ENCODE measurements around the gene CAPN10. TPM values are rescaled to one million over a fixed set of nuclear protein-coding genes. Genes with fewer than 3 reads are reported as not detected.
"Not testable (repeated sequence)": the region's sequence is repeated elsewhere in the genome, so short reads cannot be mapped to it uniquely, and the experiment has no call there.

CAPN10 gene
- polyA plus RNA-seq, 12 donors: 11.9 to 23.8 (median 15.1) TPM; not detected in 1

DNA sequence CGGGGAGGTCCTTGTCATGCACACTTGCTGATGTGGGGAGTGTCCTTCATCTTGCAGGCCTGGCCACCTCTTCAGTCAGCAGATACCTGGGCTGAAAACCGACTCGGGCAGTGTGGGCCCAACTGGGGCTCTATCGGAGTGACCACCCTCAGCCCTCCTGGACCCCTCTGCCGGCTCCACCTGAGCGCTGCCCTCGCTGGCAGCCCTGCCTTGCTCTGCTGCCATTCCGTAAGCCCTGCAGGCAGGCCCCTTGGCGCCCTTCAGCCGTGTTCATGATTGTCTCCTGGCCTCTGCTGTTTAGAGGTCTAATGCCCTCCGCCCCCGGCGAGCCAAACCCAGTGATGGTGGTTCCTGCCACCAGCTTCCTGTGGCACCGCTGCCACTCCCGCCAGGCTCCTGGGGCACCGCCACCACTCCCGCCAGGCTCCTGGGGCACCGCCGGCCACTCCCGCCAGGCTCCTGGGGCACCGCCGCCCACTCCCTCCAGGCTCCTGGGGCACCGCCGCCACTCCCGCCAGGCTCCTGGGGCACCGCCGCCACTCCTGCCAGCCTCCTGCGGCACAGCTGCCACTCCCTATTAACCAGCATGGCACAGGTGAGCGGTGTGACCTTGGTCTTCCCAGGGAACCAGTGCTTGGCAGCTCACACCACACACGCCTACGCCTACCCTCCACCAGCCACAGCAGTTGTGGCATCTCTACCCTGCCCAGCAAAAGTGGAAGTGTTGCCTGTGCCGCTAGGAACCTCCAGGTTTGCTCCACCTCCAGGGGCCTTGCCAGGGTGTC, 15.9 kb downstream of the CAPN10 start:
- no peak for DNase-seq

DNA sequence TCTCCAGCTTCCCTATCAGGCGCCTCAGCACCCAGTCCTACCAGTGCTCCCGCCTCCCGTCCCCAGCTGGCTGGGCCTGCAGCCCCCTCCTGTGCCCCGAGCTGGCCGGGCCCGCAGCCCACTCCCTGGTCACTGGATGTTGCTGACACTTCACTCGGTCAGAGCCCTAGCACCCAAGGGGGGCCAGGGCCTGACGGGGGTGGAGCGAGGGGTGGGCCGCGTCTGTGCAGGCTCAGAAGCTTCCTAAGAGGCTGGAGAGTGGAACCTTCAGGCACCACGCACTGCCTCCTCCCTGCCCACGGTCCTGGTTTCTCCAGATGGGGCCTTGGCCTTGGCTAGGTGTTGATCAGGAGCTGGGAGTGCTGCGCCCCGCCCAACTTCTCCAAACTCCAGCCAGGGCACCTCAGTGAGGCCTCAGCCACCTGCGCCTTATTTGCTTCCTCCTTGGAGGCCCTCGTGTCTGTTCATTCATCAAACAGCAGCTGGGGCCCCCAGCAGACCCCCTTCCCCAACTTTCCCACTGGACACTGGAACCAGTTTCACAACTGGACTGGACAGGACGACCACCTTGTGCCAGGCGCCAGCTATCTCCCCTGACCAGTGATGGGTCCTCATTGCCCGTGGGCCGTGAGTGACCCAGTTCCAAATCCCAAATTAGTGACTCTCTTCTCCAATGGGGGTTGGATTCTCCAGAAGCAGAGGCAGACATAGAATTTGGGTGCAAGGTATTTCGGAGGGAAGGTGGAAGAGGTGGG, 16.7 kb downstream of the CAPN10 start:
- no peak for DNase-seq

- DNase-seq: no peak
Measured at GRCh38 chr2:240603846-240604245, 17.3 kb downstream of the CAPN10 start.

DNA sequence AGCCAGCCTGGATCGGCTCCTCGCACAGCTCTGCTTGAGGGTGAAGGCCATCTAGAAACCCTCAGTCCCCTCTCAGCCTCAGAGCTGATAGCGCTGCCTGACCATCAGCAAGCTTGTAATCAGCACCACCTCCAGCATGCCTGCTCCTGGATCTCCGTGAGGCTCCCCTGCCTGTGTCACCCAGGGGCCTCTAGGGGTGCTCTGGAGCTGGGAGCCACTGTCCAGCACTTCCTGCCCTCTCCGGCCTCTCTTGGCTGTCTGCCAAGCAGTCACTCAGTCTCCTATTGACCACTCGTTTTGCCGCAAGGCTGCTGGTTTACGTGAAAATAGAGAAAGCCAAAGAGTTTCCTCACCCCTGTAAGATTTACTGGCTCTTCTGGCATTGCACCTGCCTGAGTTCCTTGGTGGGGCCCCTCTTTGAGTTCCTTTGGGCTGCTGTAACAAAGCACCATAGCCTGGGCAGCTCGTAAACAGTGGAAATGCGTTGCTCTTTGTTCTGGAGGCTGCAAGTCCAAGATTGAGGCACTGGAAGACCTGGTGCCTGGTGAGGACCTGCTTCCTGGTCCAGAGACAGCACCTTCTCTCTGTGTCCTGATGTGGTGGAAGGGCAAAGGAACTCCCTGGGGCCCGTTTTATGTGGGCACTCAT, 17.9 kb downstream of the CAPN10 start:
- peak; percentile 45 for DNase-seq

DNA sequence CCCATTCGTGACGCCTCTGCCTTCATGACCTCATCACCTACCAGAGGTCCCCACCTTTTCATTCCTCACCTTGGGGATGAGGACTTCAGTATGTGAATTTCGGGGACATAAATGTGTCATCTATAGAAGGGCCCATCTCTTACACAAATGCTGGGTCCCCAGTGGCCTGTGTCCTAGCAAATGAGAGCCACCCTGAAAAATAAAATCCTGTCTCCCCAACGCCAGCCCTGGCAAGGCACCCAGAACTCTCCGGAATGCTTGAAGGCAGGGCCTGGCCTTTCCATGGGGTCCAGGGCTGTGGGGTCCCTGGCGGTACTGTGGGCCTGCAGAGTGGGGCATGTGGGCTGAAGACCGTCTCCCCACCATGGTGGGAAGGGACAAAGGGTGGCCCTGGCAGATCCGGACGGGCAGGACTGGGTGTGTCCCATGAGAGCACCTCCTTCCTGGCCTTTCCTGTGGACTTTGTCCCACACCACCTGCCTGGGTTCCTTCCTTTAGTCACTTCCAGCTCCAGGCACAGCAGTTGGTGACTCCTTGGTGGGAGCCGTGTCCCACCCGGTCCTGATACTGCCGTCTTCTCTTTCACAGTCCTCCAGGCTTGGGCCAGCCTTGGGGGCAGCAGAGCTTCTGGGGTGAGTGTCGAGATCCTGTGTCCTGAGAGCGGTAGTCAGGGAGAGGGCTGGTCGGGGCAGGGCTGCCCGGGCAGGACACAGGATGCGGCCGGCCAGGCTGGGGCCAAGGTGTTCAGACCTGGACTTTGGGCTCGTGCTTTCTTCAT, 18.6 kb downstream of the CAPN10 start:
- DNase-seq: no peak

- DNase-seq: no peak
Measured at GRCh38 chr2:240605867-240606743, 19.6 kb downstream of the CAPN10 start.

GRCh38 chr2:240611601-240612210, 25.2 kb downstream of the CAPN10 start:
- no peak for DNase-seq

- DNase-seq: no peak
Measured at GRCh38 chr2:240613781-240614180, 27.2 kb downstream of the CAPN10 start.

- no peak for DNase-seq
Measured at GRCh38 chr2:240614391-240614790, 27.9 kb downstream of the CAPN10 start.

- no peak for DNase-seq
Measured at GRCh38 chr2:240615396-240615795, 28.9 kb downstream of the CAPN10 start.

GRCh38 chr2:240615820-240616547, 29.4 kb downstream of the CAPN10 start:
- no peak for DNase-seq

GRCh38 chr2:240616860-240617666, 30.5 kb downstream of the CAPN10 start:
- not testable (repeated sequence) for DNase-seq

GRCh38 chr2:240618776-240619175, 32.2 kb downstream of the CAPN10 start:
- DNase-seq: no peak

DNA sequence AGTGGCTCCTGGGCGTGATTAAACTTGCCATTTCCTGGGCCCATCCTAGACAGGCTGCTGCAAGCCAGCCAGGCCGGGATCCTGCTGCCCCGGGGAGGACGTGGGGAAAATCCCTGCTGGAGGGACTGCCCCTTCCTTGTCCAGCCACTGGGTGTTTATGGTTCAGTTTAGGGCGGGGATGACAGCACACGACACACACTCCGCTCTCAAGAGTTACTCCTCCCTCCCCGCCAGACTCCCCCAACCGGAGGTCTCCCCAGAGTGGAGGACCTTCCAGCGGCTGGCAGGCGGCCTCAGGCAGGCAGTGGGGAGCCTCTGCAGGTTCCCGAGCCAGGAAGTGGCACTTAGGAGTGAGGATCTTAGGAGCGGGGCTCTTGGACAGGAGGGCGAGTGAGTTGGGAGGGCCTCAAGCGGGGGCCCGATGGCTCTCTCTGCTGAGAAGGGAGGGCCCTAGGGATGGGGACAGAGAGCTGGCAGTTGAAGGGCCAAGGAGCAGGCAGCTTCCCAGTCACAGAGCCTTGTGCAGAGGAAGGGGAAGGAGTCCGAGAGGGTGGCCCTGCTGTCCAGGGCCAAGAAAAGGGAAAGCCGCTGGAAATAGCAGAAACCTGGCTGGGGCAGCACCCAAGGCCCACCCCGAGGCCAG, 33.1 kb downstream of the CAPN10 start:
- DNase-seq: no peak

- DNase-seq: no peak
Measured at GRCh38 chr2:240620149-240620731, 33.7 kb downstream of the CAPN10 start.

- no peak for DNase-seq
Measured at GRCh38 chr2:240620859-240621258, 34.3 kb downstream of the CAPN10 start.

DNA sequence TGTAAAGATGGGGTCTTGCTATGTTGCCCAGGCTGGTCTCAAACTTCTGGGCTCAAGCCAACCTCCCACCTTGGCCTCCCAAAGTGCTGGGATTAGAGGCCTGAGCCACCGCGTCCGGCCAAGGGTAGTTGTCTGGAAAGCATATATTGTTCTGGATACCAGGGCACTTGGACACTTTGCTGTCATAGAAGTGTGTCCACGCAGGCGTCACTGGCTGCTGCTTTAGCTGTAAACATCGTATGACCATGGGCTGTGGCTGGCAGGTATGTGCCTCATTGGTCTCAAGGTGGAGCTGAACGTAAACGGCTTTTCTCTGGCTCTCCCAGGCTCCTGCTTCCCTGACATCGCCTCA, 35.5 kb downstream of the CAPN10 start:
- DNase-seq: no peak
